ENCODE results near the gene WASF2. TPM values are rescaled to one million over a fixed set of nuclear protein-coding genes. Genes with fewer than 3 reads are reported as not detected.

Gene WASF2
- total and polyA plus RNA-seq, 2 of the 13 experiments (the other 11 are each of a cell fraction or from before 2014, with no cell fraction given): 10.4 to 27.7 TPM

DNA sequence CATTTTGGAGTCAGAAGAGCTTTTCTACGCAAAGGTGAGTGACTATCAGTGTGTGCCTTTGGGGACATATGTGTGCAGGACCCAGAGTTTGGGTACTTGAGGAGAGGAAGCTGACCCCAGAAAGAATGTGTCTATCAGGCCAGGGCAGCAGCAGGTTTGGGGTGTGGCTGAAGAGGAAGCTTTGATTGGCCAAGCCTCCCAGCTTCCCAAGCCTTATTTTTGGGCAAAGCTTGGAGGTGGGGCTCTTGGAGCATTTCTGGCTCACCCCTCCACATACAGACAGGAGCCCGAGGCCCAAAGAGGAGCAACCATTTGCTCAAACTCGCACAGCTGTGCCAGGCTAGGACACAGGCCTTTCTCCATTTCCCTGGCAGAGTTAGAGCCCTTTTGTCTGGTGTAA is 92.9 kb downstream of the WASF2 start:
- CTCF ChIA-PET (ENCODE audit: low intra/inter-chr PET ratio, low total read pairs): no interaction called here
- Histone ChIP-seq H3K27ac (ENCODE audit: extremely low read length, insufficient read depth, low read length) (no peak overlapping the region), H4K20me1 (ENCODE audit: insufficient read depth, low read length) (no peaks in the 10 kb centered on the region), H3K36me3 (replicated peaks in 1 of 2; ENCODE audit: control insufficient read depth in 1 of 2, insufficient read depth in 2 of 2, low read length in 2 of 2) (no peaks in the 10 kb centered on the region), H3K4me1 (ENCODE audit: insufficient read depth, low read length) (peaks cover 13% of the 10 kb centered on the region), H3K27me3 (ENCODE audit: control insufficient read depth in 1 of 2, insufficient read depth in 2 of 2, low read length in 2 of 2) (0 out of 5 replicates have a peak, but pooled peaks cover 0 to 2% of the 10 kb centered on the region in 2 experiments), H3K9me3 (ENCODE audit: low read length) (no peaks in the 10 kb centered on the region), H3K4me2 (ENCODE audit: low read depth, low read length) (no peak overlapping the region), H2AFZ (ENCODE audit: low read length) (no peak overlapping the region), H3K9ac (ENCODE audit: insufficient read depth, low read depth, low read length) (no peak overlapping the region), H3K79me2 (ENCODE audit: insufficient read depth, low read length) (no peaks in the 10 kb centered on the region), H3K4me3 (replicated peaks in 1 of 3; ENCODE audit: insufficient read depth in 1 of 3, low read depth in 2 of 3, low read length in 3 of 3) (no peak overlapping the region)
- intact Hi-C loops (cut with micrococcal nuclease; ENCODE audit: unreplicated experiment) (loop anchor here (10.0 kb wide), 1 partner anchor 268 kb away; no protein-coding TSS in a partner anchor), in situ Hi-C loops (cut with HindIII; ENCODE audit: extremely low pct_ligation_motif_present, low pct_unique_long_range_greater_than_20kb) (no loop called here)
- WGBS (ENCODE audit: low lambda C conversion rate): 41% methylated on average over 3 of the region's 3 CpGs
- no peak for FAIRE-seq
- no TSS peak for BruUV-seq (replicated peaks)
- POLR2A ChIA-PET: no interaction called here
- no peak for DNase-seq (ENCODE audit: low spot score)
- ATAC-seq: no peak
- TF ChIP-seq BRCA1 (CRISPR knock-in tag; IDR thresholded peaks at IDR 0.05): no peak
- no peak for TF ChIP-seq SMAD3 (CRISPR knock-in tag; IDR thresholded peaks at IDR 0.05)
- no peak for TF ChIP-seq ZNF3 (CRISPR knock-in tag; IDR thresholded peaks at IDR 0.05)
- TF ChIP-seq IKZF1 (IDR thresholded peaks at IDR 0.05): no peak
- no peak for TF ChIP-seq REXO4 (CRISPR knock-in tag; IDR thresholded peaks at IDR 0.05; ENCODE audit: borderline replicate concordance)
- TF ChIP-seq, protein P1, sequence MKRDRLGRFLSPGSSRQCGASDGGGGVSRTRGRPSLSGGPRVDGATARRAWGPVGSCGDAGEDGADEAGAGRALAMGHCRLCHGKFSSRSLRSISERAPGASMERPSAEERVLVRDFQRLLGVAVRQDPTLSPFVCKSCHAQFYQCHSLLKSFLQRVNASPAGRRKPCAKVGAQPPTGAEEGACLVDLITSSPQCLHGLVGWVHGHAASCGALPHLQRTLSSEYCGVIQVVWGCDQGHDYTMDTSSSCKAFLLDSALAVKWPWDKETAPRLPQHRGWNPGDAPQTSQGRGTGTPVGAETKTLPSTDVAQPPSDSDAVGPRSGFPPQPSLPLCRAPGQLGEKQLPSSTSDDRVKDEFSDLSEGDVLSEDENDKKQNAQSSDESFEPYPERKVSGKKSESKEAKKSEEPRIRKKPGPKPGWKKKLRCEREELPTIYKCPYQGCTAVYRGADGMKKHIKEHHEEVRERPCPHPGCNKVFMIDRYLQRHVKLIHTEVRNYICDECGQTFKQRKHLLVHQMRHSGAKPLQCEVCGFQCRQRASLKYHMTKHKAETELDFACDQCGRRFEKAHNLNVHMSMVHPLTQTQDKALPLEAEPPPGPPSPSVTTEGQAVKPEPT (CRISPR knock-in tag; IDR thresholded peaks at IDR 0.05; ENCODE audit: low read depth): no peak
- TF ChIP-seq TOPORS (CRISPR knock-in tag; IDR thresholded peaks at IDR 0.05): no peak
- TF ChIP-seq, protein P2, sequence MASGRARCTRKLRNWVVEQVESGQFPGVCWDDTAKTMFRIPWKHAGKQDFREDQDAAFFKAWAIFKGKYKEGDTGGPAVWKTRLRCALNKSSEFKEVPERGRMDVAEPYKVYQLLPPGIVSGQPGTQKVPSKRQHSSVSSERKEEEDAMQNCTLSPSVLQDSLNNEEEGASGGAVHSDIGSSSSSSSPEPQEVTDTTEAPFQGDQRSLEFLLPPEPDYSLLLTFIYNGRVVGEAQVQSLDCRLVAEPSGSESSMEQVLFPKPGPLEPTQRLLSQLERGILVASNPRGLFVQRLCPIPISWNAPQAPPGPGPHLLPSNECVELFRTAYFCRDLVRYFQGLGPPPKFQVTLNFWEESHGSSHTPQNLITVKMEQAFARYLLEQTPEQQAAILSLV (CRISPR knock-in tag; IDR thresholded peaks at IDR 0.05; ENCODE audit: borderline replicate concordance): no peak
- TF ChIP-seq HCFC1 (IDR thresholded peaks at IDR 0.05; ENCODE audit: low read depth, low read length): no peak
- TF ChIP-seq, protein P3, sequence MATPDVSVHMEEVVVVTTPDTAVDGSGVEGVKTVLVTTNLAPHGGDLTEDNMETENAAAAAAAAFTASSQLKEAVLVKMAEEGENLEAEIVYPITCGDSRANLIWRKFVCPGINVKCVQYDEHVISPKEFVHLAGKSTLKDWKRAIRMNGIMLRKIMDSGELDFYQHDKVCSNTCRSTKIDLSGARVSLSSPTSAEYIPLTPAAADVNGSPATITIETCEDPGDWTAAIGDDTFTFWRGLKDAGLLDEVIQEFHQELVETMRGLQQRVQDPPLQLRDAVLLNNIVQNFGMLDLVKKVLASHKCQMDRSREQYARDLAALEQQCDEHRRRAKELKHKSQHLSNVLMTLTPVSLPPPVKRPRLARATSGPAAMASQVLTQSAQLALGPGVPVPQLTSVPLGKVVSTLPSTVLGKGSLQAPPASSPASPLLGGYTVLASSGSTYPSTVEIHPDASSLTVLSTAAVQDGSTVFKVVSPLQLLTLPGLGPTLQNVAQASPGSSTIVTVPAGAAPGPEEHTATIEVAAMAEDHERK (CRISPR knock-in tag; IDR thresholded peaks at IDR 0.05; ENCODE audit: low read depth): no peak
- TF ChIP-seq SNAPC2 (CRISPR knock-in tag; IDR thresholded peaks at IDR 0.05): no peak
- TF ChIP-seq ZNF569 (CRISPR knock-in tag; IDR thresholded peaks at IDR 0.05; ENCODE audit: borderline replicate concordance): no peak
- TF ChIP-seq CEBPG (CRISPR knock-in tag; IDR thresholded peaks at IDR 0.05): no peak
- no peak for TF ChIP-seq U2AF2 (IDR thresholded peaks at IDR 0.05; ENCODE audit: low read depth, low read length)
- TF ChIP-seq, protein P4, sequence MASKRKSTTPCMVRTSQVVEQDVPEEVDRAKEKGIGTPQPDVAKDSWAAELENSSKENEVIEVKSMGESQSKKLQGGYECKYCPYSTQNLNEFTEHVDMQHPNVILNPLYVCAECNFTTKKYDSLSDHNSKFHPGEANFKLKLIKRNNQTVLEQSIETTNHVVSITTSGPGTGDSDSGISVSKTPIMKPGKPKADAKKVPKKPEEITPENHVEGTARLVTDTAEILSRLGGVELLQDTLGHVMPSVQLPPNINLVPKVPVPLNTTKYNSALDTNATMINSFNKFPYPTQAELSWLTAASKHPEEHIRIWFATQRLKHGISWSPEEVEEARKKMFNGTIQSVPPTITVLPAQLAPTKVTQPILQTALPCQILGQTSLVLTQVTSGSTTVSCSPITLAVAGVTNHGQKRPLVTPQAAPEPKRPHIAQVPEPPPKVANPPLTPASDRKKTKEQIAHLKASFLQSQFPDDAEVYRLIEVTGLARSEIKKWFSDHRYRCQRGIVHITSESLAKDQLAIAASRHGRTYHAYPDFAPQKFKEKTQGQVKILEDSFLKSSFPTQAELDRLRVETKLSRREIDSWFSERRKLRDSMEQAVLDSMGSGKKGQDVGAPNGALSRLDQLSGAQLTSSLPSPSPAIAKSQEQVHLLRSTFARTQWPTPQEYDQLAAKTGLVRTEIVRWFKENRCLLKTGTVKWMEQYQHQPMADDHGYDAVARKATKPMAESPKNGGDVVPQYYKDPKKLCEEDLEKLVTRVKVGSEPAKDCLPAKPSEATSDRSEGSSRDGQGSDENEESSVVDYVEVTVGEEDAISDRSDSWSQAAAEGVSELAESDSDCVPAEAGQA (IDR thresholded peaks at IDR 0.05; ENCODE audit: low read depth): no peak
- TF ChIP-seq, protein P4 (CRISPR knock-in tag; IDR thresholded peaks at IDR 0.05; ENCODE audit: borderline replicate concordance): no peak
